Activated T-helper 17 cell treated with anti-CD3 and anti-CD28 coated beads, Interleukin-2, amount 50 U/mL, for 72 hours (primary cell): ENCODE data around the gene INTS2. TPM values are rescaled to one million over a fixed set of nuclear protein-coding genes. Genes with fewer than 3 reads are reported as not detected.
"Not testable (repeated sequence)": the region's sequence is repeated elsewhere in the genome, so short reads cannot be mapped to it uniquely, and the experiment has no call there.

ENCODE experiments used
- ATAC-seq: fragments of 150-1000 bp; cut with Tn5 transposase; replicated peaks from 2 replicates; pipeline ENCODE4 v1.10.0; 2021; ENCODE audit warnings: mild to moderate bottlenecking, moderate library complexity
- H3K27ac Mint-ChIP-seq: one replicate; pipeline ENCODE4 v1.8.0; 2022; ENCODE audit warnings: mixed read lengths
- H3K27me3 Mint-ChIP-seq: one replicate; pipeline ENCODE4 v1.8.0; 2022; ENCODE audit warnings: mixed read lengths
- H3K36me3 Mint-ChIP-seq: one replicate; pipeline ENCODE4 v1.8.0; 2022; ENCODE audit warnings: low read depth, mild to moderate bottlenecking, mixed read lengths
- H3K4me1 Mint-ChIP-seq: one replicate; pipeline ENCODE4 v1.8.0; 2022; ENCODE audit warnings: mixed read lengths
- H3K4me3 Mint-ChIP-seq: one replicate; pipeline ENCODE4 v1.8.0; 2022; ENCODE audit warnings: mild to moderate bottlenecking, mixed read lengths
- H3K9me3 Mint-ChIP-seq: one replicate; pipeline ENCODE4 v1.8.0; 2022; ENCODE audit warnings: mixed read lengths
- total RNA-seq, 2 donors: library from RNA; stranded (reverse); gene quantifications; one replicate each; pipeline ENCODE4 v1.2.3, GENCODE V29; 2022

INTS2 gene
- total RNA-seq, 2 donors from 2014 or later, result 32.3 to 34.0 TPM

DNA sequence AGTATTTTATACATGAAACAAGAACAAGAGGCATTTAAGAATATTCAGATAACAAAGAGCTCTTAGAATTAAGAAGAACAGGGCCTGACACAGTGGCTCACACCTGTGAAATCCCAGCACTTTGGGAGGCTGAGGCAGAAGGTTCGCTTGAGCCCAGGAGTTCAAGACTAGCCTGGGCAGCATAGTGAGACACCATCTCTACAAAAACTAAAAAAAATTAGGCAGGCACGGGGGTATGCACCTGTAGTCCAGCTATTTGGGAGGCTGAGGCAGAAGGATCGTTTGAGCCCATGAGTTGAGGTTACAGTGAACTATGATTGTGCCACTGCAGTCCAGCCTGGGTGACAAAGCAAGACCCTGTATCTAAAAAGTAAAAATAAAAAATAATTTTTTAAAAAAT is 52.0 kb downstream of the INTS2 start:
- H3K27me3 Mint-ChIP-seq, result no peaks in the 10 kb centered on the region
- H3K9me3 Mint-ChIP-seq, result no peaks in the 10 kb centered on the region
- H3K27ac Mint-ChIP-seq, result peak overlapping the region; percentile 58
- no peak overlapping the region for H3K4me3 Mint-ChIP-seq
- H3K4me1 Mint-ChIP-seq, result peaks cover 4% of the 10 kb centered on the region
- H3K36me3 Mint-ChIP-seq, result peaks cover 84% of the 10 kb centered on the region
- ATAC-seq, result no peak

DNA sequence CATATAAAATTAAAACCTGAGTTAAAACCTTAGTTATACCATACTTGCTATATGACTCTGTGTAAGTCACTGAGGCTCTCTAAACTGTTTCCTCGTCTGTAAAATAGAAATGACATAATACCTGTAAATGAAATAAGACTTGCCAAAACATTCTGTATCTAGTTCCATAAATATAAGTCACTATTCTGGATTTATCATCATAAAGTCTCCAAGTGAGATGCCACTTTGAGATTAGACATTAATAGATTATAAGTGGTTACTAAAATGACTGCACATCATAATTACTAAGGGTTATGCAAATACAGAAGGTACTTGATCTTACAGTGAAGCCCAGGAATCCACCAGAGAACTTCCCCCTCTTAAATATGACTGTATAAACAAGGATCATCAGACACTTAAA is 52.5 kb downstream of the INTS2 start:
- Mint-ChIP-seq H3K27ac (peak overlapping the region; percentile 58), H3K4me1 (peaks cover 4% of the 10 kb centered on the region), H3K4me3 (no peak overlapping the region), H3K27me3 (no peaks in the 10 kb centered on the region), H3K36me3 (peaks cover 84% of the 10 kb centered on the region), H3K9me3 (no peaks in the 10 kb centered on the region)
- ATAC-seq, result peak; percentile 77

DNA sequence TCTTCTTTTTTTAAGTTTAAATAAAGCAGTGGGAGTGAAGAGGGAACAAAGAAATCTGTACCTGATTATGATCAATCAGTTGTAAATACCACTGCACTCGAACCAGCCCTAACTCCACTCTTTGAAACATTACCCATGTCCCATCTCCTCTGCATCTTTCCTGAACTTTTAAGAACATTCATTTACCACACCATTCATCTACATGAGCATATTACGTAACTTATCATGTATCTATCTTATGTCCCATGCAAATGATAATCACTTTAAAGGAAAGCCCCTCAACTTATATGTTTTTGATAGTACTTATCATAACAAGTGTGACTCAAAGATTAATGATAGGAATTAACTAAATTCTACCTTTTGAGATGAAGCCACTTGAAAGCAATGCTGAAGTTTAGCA is 53.7 kb downstream of the INTS2 start:
- Mint-ChIP-seq H3K9me3 (no peaks in the 10 kb centered on the region), H3K4me3 (no peak overlapping the region), H3K27ac (no peak overlapping the region), H3K36me3 (peaks cover 84% of the 10 kb centered on the region), H3K27me3 (no peaks in the 10 kb centered on the region), H3K4me1 (peaks cover 4% of the 10 kb centered on the region)
- ATAC-seq, result no peak

DNA sequence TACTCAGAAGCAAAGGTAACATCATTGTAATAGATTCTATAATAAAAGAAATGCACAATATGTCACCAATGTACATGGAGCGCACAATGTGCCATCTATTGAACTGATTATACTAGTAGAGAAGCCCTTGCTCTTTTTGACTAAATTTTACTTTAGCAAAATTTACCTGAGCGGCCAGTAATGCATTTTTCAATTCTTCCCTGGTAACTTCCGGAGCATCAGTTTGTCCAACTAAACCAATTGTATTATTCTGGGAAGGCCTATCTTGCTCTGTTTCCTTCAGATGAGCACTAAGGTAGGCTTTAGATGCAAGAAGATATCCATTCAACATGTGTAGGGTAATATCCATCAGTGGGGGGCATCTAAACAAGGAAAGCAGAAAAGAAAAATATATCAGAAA is 55.7 kb downstream of the INTS2 start:
- H3K27ac Mint-ChIP-seq, result no peak overlapping the region
- H3K36me3 Mint-ChIP-seq, result peaks cover 86% of the 10 kb centered on the region
- H3K27me3 Mint-ChIP-seq, result no peaks in the 10 kb centered on the region
- H3K9me3 Mint-ChIP-seq, result no peaks in the 10 kb centered on the region
- H3K4me1 Mint-ChIP-seq, result peaks cover 4% of the 10 kb centered on the region
- H3K4me3 Mint-ChIP-seq, result no peak overlapping the region
- no peak for ATAC-seq

- no peaks in the 10 kb centered on the region for H3K9me3 Mint-ChIP-seq
- peaks cover 69% of the 10 kb centered on the region for H3K36me3 Mint-ChIP-seq
- no peak overlapping the region for H3K27ac Mint-ChIP-seq
- H3K4me1 Mint-ChIP-seq, result peaks cover 4% of the 10 kb centered on the region
- no peak overlapping the region for H3K4me3 Mint-ChIP-seq
- ATAC-seq, result no peak
- no peaks in the 10 kb centered on the region for H3K27me3 Mint-ChIP-seq
Observed at GRCh38 chr17:61869138-61869537, 58.6 kb downstream of the INTS2 start.

GRCh38 chr17:61868074-61868473 is 59.7 kb downstream of the INTS2 start:
- Mint-ChIP-seq H3K36me3 (peaks cover 61% of the 10 kb centered on the region), H3K4me1 (no peaks in the 10 kb centered on the region), H3K27ac (no peak overlapping the region), H3K27me3 (no peaks in the 10 kb centered on the region), H3K9me3 (no peaks in the 10 kb centered on the region), H3K4me3 (no peak overlapping the region)
- ATAC-seq, result no peak

DNA sequence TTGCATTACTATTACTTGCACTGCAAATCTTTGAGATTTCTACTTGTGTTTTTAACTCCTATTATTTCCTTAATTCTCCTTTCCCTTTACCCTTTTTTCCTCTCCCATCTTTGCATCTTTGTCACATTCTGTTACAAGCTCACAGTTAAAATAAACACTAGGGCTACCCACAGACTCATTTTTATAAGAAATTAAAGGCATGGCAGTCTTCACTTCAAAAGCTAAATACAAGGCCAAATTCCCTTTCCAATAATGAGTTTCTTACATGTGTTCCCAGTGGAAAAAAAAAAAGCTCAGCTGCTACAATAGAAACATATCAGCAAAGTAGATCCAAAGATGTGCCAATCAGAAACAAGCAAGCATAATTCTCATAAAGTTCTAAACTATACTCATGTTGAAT is 60.7 kb downstream of the INTS2 start:
- no peaks in the 10 kb centered on the region for H3K9me3 Mint-ChIP-seq
- ATAC-seq, result no peak
- H3K27ac Mint-ChIP-seq, result no peak overlapping the region
- no peak overlapping the region for H3K4me3 Mint-ChIP-seq
- no peaks in the 10 kb centered on the region for H3K4me1 Mint-ChIP-seq
- H3K36me3 Mint-ChIP-seq, result peaks cover 56% of the 10 kb centered on the region
- H3K27me3 Mint-ChIP-seq, result no peaks in the 10 kb centered on the region

- Mint-ChIP-seq H3K27ac (peak overlapping the region; percentile 93), H3K36me3 (peaks cover 39% of the 10 kb centered on the region), H3K4me3 (peak overlapping the region; percentile 98), H3K27me3 (no peaks in the 10 kb centered on the region), H3K4me1 (peaks cover 8% of the 10 kb centered on the region), H3K9me3 (no peaks in the 10 kb centered on the region)
- peak; percentile 12 for ATAC-seq
Observed at GRCh38 chr17:61863801-61864126, 64.0 kb downstream of the INTS2 start.

GRCh38 chr17:61862975-61863800 is 64.6 kb downstream of the INTS2 start, which contains the start of gene BRIP1:
TSS of gene BRIP1 (minus strand) at chr17:61863528. CDS start at chr17:61861539, 1,989 bp downstream.
- H3K27ac Mint-ChIP-seq, result peak within 1 kb of the TSS; percentile 93
- peaks cover 36% of the 10 kb centered on the region for H3K36me3 Mint-ChIP-seq
- peak; percentile 97 for ATAC-seq
- peaks cover 8% of the 10 kb centered on the region for H3K4me1 Mint-ChIP-seq
- H3K27me3 Mint-ChIP-seq, result no peaks in the 10 kb centered on the region
- peak within 1 kb of the TSS; percentile 98 for H3K4me3 Mint-ChIP-seq
- H3K9me3 Mint-ChIP-seq, result no peaks in the 10 kb centered on the region

DNA sequence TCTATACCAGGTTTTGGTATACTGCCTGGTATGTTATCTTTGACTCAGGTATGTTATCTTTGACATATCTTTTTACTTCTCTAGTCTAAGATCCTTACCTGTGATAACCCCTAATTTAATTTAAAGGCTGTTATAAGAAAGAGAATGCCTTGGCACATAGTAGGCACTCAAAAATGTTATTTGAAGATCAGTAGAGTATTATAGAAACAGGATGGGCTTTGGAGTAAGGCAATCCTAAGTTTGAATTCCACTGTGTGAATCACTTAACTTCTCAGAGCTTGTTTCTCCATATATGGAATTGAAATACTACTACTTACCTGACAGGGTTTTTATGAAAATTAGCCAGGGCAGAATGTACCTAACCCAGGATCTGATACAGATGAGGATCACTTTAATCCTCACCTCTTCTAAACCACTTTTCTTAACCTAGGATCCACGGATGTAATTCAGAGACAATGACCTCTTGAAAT is 65.6 kb downstream of the INTS2 start:
- Mint-ChIP-seq H3K36me3 (peaks cover 27% of the 10 kb centered on the region), H3K4me1 (peaks cover 8% of the 10 kb centered on the region), H3K27ac (peak overlapping the region; percentile 93), H3K27me3 (no peaks in the 10 kb centered on the region), H3K9me3 (no peaks in the 10 kb centered on the region), H3K4me3 (peak overlapping the region; percentile 98)
- ATAC-seq, result no peak

- not testable (repeated sequence) for H3K4me1 Mint-ChIP-seq, H3K27me3 Mint-ChIP-seq, H3K9me3 Mint-ChIP-seq, H3K27ac Mint-ChIP-seq, ATAC-seq, H3K4me3 Mint-ChIP-seq
- peaks cover 27% of the 10 kb centered on the region for H3K36me3 Mint-ChIP-seq
Observed at GRCh38 chr17:61860397-61860796, 67.4 kb downstream of the INTS2 start.

DNA sequence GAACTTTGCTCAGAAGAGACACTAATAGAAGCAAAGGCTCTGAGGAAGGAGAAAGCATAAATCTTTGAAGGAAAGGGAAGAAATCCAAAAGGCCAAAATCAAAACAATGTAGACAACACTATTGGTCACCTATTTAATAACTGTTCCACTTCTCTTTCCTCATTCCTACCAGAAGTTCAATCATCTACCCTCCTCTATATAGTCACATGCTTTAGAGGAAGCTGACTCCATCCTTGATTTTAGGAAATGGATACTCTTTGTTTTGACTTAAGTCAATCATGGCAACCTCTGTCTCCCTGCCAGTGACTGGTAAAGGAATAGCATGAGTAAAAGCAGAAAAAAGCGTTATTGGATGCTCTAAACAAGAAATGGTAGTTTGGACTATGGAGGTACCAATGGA is 71.7 kb downstream of the INTS2 start:
- H3K9me3 Mint-ChIP-seq, result no peaks in the 10 kb centered on the region
- ATAC-seq, result no peak
- no peak overlapping the region for H3K4me3 Mint-ChIP-seq
- H3K36me3 Mint-ChIP-seq, result peaks cover 58% of the 10 kb centered on the region
- H3K4me1 Mint-ChIP-seq, result no peaks in the 10 kb centered on the region
- H3K27me3 Mint-ChIP-seq, result no peaks in the 10 kb centered on the region
- H3K27ac Mint-ChIP-seq, result no peak overlapping the region

DNA sequence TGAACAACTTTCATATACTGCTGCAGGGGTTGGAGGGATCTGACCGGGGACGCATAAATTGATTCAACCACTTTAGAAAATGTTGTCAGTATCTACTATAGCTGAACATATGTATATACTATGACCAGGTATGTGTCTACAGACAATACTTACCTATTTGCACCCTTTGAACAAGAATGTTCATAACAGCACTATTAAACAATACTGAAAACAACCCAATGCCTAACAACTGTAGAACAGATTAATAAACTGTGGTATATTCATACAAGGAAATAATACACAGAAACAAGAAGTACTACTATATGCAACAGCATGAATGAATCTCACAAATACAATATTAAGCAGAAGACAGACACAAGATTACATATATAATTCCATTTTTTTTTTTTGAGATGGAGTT is 74.9 kb downstream of the INTS2 start:
- Mint-ChIP-seq H3K9me3 (no peaks in the 10 kb centered on the region), H3K4me1 (no peaks in the 10 kb centered on the region), H3K36me3 (peaks cover 42% of the 10 kb centered on the region), H3K4me3 (no peak overlapping the region), H3K27ac (no peak overlapping the region), H3K27me3 (no peaks in the 10 kb centered on the region)
- no peak for ATAC-seq

DNA sequence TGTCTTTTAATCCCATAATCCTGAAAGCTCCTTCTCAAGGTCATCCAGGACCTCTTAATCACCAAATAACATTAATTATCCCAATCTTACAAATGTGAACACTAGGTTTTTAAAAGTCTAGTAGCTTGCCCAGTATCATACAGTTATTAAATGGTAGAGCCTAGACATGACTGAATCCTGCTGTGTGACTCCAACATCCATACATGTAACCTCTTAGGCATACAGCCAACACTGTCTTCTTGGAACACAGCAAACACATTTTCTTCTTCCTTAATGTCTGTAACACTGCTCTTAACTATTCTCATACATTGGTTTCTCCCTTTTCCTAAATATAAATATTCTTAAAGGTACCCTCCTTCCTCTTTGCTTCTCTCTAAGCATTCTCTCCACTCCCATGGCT is 78.1 kb downstream of the INTS2 start:
- H3K27ac Mint-ChIP-seq, result no peak overlapping the region
- peaks cover 49% of the 10 kb centered on the region for H3K36me3 Mint-ChIP-seq
- H3K27me3 Mint-ChIP-seq, result no peaks in the 10 kb centered on the region
- H3K4me1 Mint-ChIP-seq, result no peaks in the 10 kb centered on the region
- no peaks in the 10 kb centered on the region for H3K9me3 Mint-ChIP-seq
- no peak for ATAC-seq
- H3K4me3 Mint-ChIP-seq, result no peak overlapping the region

DNA sequence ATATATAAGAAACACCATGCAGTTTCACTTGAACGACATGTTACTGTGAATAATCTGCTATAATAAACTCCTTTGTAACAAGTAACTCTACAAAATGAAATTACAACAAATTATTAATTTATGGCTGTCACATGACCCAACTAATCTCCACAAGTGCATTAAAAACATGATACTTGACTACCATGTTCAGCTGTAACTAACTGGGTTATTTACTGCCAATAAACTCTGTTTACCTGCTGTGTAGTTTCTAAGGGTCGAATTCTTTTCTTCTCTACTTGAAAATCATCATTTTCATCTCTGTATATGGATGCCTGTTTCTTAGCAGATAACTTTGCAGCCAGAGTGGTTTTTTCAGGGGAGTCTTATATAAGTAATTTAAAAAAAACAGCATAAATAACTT is 78.9 kb downstream of the INTS2 start:
- Mint-ChIP-seq H3K27me3 (no peaks in the 10 kb centered on the region), H3K4me1 (no peaks in the 10 kb centered on the region), H3K36me3 (peaks cover 46% of the 10 kb centered on the region), H3K9me3 (no peaks in the 10 kb centered on the region), H3K4me3 (no peak overlapping the region), H3K27ac (no peak overlapping the region)
- ATAC-seq, result no peak
